Hematopoietic multipotent progenitor cell treated with erythropoietin and hydrocortisone succinate and interleukin-3 and kit ligand, for 17 days (in vitro differentiated cells): ENCODE measurements around the gene LIG3.
"Not testable (repeated sequence)": the region's sequence is repeated elsewhere in the genome, so short reads cannot be mapped to it uniquely, and the experiment has no call there.

Source experiments
- DNase-seq: peaks from one replicate; pipeline ENCODE4 v3.0.0-alpha.2; 2015; ENCODE audit warnings: low spot score

The LIG3 gene

DNA sequence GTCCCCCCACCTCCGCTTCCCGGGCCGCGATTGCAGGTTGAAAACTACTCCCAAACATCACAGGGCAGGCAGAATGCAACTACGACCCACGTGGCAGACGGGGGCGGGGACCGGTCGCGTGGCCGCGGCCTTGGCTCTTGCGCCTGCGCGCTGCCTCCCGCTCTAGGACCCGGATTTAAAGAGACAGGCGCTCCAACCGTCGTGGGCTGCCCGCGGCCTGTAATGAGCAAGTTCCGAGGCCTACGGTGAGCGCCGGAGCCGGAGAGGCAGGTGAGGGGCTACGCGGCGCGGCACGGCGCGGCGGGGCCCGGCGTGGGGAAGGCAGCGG is at the start of gene LIG3:
LIG3 (plus strand) TSS at position 160 of the 328 bp plus-strand sequence. CDS start 2,494 bp downstream, outside the sequence.
- DNase-seq: peak; percentile 93

DNA sequence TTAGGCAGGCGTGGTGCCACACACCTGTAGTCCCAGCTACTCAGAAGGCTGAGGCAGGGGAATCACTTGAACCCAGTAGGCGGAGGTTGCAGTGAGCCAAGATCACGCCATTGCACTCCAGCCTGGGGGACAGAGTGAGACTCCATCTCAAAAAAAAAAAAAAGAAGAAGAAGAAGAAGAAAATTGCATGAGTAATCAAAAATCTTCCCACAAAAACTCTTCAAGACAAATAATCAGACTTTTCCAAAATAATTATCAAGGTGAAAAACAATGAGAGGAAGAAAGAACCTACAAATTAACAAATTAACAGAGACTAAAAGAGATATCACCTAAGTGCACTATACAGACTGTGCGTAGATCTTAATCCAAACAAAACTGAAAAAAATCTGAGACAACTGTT is 29.5 kb upstream of the LIG3 start:
- DNase-seq: not testable (repeated sequence)

DNA sequence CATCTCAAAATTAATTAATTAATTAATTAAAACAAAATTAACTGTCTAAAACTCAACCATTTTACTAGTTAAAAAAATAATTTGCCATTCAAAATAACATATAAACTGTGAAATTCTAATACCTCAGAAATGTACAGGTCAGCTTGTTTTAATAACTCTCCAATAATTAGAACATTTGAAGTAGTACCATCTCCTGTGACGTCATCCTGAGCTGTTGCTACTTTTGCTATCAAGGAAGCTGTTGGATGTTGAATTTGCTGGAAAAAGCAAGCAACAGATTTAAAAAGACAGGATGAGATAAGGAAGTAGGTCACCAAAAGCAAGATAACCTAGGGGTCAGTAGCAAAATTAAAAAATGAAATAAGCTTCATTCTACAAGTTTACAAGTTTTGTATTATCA is 21.9 kb upstream of the LIG3 start:
- no peak for DNase-seq

DNA sequence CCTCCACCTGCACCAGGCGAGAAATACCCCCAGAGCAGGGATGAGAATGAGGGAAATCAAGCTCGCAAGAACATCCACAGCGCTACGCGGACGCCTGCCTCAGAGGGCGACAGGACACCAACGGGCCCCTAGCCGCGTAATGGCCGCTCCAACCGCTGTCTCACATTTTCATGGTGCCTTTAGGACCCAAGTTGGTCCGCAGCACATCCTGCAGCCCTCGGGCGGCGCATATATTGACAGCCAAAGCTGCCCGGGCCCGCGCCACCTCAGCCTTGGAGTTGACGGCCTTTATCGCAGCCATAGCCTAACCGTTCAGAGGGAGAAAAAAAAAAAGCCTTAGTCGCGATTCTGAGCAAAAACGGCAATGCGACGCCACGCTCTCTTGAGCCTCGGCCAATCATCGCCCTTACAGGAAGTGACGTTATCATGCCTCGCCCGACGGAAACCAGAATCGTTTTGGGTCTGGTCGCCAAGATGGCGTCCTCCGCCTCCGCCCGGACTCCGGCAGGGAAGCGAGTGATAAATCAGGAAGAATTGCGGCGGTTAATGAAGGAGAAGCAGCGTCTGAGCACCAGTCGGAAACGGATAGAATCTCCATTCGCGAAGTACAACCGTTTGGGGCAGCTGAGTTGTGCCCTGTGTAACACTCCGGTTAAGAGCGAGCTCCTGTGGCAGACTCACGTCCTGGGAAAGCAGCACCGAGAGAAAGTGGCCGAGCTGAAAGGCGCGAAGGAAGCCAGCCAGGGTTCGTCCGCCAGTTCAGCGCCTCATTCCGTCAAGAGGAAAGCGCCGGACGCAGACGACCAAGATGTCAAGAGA is 19.0 kb upstream of the LIG3 start, which contains the start of the genes CCT6B and ZNF830:
CCT6B (minus strand) TSS at position 368 of the 819 bp plus-strand sequence; CDS start at position 301, 67 bp downstream.
ZNF830 (plus strand) TSS at position 448 of the 819 bp plus-strand sequence; CDS start at position 475, 27 bp downstream.
- DNase-seq: peak; percentile 97

DNA sequence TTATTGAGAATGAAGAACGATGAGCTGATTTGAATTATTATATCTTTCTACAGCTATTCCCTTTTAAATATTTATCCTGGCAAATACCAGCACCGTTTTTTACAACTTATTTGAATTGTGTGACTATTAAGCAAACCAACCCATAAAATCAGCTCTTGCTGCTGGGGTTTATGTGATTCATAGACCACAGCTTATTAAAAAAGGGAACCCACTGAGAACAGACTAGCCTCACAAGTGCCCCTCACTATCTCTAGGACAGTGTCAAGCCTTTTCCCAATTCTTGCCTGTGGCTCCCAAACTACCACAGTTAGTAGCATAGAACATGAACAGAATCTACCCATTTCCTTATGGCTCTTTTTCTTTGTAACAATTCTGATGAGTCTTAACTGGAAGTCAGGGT is 6.1 kb upstream of the LIG3 start:
- no peak for DNase-seq

DNA sequence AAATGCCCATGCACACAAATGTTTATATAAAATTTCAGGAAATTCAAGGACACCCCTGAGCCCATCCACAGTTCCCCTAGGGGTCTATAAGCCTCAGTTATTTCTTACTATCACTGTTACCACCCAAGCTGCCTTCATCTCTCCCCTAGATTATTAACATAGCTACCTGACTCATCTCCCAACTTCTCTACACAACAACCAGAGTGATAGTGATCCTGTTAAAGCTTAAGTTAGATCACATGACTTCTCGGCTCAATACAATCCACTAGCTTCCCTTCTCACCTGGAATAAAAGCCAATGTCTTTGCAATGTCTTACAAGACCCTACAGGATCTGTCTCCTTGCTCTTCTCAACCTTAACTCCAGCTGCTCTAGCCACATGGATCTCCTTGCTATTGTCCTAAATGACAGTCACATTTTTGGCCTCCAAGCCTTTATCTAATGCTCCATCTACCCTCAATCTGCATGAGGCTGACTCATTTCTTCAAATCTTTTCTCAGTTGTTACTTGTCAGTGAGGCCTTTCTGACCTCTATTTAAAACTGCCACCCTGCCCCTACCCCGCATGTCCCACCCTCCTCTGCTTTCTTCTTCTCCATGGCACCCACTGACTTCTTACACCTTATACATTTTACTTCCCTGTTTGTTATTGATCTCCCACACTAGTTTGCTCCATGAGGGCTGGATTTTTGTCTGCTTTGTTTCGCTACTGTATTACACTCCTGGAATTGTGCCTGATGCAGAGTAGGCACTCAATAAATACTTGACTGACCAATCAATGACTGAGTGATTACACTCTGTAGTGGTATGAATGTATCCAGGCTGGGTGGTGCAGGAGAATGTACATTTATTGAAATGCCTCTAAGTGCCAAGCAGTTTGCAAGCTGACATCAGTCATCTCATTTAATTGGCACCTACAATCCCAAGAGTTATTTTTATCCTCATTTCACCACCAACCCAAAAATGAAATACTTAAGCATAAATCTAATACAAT is 5.2 kb upstream of the LIG3 start:
- no peak for DNase-seq

DNA sequence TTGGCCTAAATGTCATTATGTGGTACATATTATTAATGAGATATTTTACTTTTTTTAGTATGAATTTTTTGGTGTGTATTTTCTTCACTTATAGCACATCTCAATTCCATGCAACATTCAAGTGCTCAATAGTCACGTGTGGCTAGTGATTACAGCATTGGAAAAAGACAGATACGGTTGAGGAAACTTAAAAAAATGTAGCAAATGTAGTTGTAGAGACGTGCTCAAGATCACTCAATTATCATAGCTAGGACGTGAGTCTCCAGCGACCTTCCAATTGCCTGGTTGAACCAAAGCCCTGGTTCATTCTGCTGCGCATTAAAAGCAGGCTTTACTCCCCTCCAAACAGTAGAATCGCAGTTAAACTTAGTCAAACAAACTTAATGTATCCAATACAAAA is 1.2 kb upstream of the LIG3 start:
- no peak for DNase-seq

DNA sequence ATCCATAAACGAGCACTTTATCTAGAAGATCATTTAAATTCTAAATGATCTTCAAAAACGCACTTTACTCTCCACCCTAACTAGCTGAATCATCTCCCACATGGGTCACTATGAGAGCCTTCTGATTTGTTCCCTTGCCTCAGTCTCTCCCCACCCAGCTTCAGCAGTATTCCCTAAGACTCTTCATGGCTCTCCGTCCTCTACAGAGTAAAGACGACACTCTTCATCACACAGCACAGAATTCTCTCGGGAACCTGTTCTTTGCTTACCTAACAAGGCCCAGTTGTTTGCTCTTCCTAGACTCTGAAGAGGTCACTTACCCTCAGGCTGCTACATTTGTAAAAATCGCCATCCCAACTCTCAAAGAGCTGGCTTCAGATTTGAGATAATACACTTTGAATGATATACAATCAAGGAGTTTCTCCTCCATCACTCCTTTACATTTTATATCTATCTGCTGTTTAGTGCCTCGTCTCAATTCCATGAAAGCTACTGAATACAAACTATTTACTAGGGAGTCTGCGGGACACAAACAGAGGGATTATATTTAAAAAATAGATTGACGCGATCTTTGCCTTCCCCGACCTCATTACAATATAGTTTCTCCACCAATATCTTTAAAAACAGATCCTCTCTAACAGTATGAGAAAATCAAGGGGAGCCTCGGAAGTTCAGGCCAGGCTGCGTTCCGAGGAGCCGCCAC is 511 bp upstream of the LIG3 start:
- DNase-seq: no peak

DNA sequence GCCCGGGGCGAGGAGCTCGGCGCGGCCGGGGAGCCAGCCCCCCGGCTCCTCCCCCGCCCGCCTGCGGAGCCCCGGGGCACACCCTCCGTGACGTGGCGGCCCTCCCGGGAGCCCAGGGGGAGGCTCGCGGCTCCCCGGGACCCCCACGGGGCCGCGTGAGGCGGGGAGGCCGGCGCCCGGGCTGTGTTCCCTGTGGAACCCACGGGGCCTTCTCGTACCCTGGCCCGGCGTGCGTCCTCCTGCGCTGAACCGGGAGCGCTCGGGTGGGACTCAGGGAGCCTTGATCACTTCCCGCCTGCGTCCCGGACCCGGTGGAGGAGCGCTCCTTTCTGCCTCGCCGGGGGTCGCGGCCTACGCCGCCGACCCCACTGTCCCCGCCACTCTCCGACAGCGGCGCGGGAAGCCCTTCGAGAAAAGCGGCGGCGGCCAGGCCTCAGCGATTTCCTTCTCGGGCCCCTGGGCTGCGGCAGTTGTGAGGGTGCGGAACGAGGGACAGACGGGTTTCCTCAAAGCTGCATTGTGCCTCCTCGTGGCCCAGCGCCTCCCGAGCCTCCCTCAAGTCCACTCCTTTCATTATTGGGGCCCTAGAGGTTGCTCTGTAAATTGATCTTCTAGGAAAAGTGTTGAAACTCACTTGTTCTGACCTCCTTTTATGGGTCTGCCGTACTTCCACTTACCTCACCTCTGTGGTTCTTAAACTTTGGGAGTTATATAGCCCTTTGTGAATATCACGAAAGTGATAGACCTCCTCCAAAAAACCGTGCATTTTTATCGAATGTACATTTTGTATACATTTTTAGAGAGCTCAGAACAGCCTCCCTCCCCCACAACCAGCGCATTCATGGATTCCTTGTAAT is 597 bp downstream of the LIG3 start:
- peak; percentile 77 for DNase-seq

DNA sequence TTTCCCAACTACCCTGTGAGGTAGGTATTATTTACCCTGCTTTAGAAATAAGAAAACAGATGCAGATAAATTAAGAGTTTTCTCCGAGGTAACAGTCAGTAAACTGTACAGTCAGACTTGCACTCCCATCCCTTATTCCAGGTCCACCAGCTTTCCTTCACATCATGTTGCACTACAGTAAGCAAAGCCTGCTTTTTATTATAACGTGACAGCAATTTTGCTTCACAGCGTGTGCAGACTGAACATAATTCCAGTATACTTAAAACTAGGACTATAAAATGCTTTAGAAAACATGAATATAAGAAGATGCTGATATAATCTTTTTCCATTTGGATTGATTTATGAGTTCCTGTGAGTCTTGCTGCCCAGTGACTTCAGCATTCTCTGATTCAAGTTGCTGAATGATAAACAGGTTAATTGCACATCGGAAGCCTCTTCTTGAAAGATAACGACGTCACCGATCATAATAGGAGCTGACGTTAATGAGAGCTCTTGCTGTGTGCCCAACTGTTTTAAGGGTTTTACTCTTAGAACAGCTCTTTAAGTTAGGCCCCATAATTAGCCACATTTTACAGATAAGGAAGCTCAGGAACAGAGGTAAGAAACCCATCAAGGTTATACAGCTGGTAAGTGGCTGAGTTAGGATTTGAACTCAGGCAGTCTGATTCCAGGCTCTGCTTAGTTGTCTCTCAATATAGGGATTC is 1.4 kb downstream of the LIG3 start:
- DNase-seq: peak; percentile 26

DNA sequence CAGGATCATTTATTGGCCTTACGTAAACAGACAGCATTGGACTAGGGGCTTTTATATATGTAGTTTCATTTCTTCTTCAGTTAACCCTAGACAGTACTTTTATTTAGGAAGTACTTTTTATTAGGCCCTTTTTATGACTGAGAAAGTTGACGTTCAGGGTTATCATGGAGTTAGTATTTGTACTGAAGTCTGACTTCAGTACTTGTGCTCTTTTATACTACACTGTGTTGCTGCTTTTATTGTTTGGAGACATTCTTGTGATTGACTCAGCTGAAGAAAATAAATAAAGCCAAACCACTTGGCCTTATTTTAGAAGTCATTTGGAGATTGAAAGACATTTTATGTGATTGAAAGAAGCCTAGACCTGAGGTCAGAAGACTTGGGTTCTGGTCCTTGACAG is 6.9 kb downstream of the LIG3 start:
- DNase-seq: no peak

DNA sequence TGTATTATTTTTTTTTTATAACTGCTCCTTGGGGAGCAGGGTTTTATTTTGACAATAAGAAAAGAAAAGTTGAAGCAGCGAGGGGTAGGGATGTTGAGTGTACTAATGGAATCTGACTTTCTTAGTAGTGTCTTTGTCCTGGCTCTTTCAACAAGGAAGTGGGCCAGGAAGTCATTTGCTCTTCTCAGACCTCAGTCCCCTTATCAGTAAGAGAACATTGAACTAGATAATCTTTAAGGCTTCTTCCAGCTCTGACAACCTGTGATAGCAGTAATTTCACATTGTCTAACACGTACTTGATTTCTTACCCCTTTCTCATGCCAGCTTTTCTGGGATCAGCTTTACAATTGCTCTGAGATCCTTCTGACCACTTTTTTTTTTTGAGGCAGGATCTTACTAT is 8.3 kb downstream of the LIG3 start:
- no peak for DNase-seq

DNA sequence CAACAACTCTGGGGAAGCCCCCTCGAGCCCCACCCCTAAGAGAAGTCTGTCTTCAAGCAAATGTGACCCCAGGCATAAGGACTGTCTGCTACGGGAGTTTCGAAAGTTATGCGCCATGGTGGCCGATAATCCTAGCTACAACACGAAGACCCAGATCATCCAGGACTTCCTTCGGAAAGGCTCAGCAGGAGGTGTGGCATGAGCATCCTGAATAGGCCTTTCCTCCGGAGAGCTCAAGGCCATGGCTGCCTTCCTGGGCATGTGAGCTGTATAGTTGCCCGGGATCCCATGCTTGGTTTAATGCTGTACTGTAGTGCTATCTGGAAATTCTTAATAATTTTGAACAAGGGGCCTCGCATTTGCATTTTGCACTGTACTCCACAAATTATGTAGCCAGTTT is 9.2 kb downstream of the LIG3 start:
- DNase-seq: no peak

DNA sequence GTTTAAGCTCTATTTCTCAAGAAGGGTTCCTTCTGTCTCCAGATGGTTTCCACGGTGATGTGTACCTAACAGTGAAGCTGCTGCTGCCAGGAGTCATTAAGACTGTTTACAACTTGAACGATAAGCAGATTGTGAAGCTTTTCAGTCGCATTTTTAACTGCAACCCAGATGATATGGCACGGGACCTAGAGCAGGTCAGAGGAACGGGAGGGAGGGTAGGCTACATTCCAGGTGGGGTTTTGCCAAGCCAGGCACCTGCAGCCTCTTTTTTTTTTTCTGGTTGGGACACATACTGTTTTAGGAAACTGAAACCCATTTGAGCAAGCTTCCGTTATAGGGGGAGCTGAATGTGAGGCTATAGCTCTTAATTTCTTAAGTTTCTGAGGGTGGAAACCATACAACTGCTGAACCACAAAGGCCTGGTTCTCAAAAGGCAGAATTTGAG is 10.6 kb downstream of the LIG3 start:
- no peak for DNase-seq

DNA sequence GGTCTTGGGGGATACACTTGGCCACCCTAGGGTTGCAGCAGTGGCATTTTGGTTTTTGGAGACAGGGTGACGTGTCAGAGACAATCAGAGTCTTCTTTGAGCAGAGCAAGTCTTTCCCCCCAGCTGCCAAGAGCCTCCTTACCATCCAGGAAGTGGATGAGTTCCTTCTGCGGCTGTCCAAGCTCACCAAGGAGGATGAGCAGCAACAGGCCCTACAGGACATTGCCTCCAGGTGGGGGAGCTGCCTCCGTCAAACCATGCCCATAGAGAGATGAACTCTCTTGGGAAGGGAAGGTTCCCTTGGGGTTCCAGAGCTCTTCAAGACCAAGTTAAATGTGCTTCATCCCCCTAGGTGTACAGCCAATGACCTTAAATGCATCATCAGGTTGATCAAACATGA is 11.3 kb downstream of the LIG3 start:
- DNase-seq: no peak

DNA sequence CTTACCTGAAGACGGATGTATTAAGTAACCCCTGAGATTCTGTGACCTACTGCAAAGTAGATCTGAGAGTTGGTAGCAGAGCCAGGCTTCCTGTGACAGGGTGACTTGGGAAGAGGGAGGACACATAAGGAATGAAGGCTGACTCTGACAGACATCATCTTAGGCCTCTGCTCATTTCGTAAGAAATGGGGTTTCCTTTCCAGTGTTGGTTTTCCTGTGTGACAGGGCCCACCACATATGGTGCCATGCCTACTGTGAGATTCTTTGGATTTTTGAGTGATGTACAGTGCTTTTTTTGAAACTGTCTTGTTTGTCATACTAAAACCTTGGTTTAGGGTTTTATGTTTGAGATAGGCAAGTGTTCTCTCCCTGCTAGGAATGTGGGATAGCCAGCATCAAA is 12.7 kb downstream of the LIG3 start:
- no peak for DNase-seq

DNA sequence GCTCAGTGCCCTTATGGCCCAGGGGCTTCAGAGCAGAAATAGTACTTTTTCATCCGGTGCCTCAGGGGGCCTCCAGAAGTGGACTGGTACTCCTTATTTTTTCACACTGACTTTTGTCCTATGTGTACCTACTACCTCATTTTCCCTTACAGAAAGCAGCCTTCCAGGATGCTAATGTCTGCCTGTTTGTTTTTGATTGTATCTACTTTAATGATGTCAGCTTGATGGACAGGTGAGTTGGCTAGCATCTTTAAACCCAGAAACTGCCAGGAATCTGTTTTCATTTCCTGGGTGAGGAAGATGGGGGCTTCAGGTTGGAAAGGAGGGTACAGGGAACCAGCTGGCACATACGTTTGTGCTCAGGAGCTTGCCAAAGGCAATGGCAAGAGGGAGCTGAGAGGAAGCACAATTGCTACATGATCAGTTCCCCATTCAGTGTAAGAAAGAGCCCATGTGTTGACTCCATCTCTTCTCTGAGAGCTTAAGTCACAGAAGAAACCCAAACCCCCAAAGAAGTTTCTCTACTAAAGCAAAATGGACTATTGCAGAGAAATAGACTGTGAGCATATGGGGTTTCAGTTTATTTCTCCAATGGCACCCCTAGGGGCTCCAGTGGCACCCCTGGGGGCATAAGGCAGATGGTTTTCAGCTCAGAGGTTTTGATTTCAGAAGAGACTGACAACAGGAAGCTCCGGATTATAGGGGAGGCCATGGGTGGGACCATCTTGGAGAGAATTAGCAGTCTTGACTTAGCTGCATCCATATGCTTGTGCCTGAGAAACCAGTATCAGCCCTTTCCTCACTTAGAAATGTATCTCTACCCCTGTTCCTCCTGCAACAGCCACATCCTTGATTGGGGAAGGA is 16.3 kb downstream of the LIG3 start:
- no peak for DNase-seq

DNA sequence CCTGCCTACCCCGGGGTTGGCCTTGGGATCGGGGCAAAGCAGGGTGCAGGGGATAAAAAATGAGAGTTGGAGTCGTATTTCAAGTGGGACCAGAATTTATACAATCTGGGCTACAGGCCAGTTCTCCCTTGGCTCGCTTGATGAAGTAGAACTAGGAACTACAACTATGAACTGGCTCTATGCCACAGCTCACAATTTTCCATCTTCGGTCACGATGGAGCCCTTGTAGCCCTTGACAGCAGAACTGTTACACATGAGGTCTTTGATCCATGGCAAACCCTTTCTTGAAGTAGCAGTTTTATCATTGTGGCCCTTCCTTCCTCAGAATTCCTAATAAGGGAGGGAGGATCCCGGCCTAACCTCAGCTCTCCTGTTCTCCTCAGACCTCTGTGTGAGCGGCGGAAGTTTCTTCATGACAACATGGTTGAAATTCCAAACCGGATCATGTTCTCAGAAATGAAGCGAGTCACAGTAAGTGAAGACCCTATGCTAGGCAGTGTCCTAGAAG is 17.1 kb downstream of the LIG3 start:
- DNase-seq: no peak

DNA sequence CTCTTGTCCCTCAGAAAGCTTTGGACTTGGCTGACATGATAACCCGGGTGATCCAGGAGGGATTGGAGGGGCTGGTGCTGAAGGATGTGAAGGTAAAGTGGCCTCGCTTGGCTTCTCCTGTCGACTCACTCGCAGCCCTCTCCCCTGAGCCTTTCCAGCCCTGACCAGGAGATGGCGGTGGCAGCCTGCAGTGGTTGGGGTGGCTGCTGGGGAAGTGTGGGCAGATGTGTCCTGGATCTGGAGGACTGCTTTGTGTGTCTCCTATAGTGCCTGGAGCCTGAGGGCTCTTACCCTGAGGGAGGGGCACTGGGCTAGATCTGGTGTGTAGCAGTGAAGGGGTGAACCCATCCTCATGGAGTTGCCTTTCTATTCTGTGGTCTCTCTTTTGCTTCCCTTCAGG is 17.9 kb downstream of the LIG3 start:
- DNase-seq: peak; percentile 84
